GM18505 (cell line): ENCODE measurements around the gene AQP12B.

Source experiments
- ATAC-seq: cut with Tn5 transposase; IDR thresholded peaks from one replicate; pipeline ENCODE4 v1.9.1; 2021; ENCODE audit not compliant: unreplicated experiment
- POLR2A ChIP-seq: IDR thresholded peaks from 4 replicates; pipeline ENCODE4 v1.6.1; 2011; ENCODE audit warnings: borderline replicate concordance; ENCODE audit not compliant: insufficient read depth, insufficient read length; ENCODE audit errors: extremely low read depth

AQP12B gene

GRCh38 chr2:240628808-240629618 is 53.7 kb downstream of the AQP12B start:
- ATAC-seq = no peak

DNA sequence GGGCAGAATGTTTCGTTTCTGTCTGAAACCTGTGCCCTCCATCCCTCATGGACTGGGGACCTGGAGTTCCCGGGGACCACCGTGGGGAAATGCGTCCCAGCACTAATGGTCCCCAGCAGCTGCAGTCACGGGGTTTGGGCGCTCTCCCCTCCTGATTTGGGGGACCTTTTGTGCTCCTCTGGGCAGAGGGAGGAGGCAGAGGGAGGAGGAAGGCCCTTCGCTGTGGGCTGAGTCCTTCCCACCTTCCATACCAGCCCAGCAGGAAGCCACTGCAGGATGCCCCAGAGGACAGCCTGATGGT is 54.2 kb downstream of the AQP12B start:
- no peak for ATAC-seq
- TF ChIP-seq POLR2A = no peak

More at GRCh38 chr2:240628808-240629618, 53.7 kb downstream of the AQP12B start:
- TF ChIP-seq POLR2A = no peak

DNA sequence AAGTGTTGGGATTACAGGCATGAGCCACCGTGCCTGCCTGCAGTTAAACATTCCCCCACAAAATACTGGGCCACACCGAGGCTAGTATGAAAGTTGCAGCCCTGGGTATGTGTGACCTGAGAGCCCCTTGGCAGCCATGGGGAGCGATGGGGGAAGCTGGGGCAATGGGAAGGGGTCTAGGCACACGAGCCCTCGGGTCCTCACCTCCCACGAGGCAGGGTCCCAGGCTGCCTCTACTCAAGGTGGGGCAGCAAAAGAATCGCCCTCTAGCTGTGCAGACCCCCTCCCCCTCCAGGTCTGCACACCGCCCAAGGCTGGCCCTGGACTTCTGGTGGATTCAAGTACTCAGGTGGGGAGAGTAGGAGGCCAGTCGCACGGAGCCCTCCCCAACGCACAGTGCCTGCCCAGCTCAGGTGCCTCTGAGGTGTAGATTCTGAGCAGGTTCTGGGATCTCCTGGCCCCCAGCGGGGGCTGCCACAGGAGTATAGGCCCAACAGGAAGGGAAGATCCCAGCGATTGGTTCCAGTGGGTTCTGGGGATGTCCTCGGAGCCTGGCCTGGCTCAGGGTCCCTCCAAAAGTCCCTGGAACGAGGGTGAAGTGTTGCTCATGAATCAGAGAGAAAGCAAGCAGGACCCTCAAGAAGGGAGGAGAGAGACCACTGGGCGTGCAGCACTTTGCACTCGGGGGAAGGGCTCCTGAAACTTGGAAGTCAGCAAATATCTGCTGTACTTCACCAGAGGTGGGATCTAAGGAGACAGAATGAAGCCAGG is 54.8 kb downstream of the AQP12B start:
- ATAC-seq = no peak
- TF ChIP-seq POLR2A = no peak

DNA sequence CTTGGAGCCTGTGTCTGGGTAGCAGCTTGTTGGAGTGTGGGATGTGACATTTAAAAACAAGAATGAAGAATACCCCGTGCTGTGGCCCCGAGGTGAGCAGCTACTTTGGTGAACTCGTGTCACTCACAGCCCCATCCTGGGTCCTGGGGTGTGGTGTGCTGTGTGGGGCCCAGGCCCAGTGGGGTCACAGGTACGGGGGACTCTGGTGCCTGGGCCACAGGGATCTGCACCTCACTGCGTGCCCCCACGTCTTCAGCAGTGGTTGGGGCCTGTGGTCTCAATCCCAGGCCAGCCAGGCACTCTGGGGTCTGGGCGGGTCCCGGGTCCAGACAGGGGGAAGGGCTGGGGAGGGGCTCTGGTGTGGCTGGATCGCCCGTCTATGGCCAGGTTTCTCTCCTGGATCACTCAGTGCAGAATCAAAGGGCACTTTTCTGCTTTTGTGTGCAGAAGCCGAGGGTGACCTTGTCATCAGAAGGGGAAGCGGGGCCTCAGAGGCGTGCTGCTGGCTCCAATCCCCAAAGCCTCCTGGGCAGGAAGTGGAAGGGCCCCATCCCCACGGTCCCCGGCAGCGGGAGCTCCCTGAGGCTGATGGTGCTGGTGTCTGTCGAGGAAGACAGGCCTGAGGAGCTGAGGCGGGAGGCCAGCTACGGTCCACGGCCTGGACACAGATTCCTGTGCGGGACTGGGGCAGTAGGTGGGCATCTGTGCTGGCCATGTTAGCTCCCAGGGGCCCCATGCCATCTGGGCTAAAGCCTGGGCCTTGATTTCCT is 56.0 kb downstream of the AQP12B start:
- TF ChIP-seq POLR2A = no peak
- ATAC-seq = no peak
